Nephron progenitor cell (in vitro differentiated cells): ENCODE measurements around the gene CDH1.

Source experiments
- DNase-seq: peaks from one replicate; pipeline ENCODE4 v3.0.0; 2021
- H3K27ac Mint-ChIP-seq: 2 replicates; pipeline ENCODE4 v1.8.0; 2021; ENCODE audit warnings: mild to moderate bottlenecking, moderate library complexity, mixed read lengths
- H3K27me3 Mint-ChIP-seq: 2 replicates; pipeline ENCODE4 v1.8.0; 2021; ENCODE audit warnings: mild to moderate bottlenecking, low read depth, mixed read lengths; ENCODE audit not compliant: poor library complexity
- H3K36me3 Mint-ChIP-seq: 2 replicates; pipeline ENCODE4 v1.8.0; 2021; ENCODE audit warnings: low read depth, mixed read lengths
- H3K4me1 Mint-ChIP-seq: 2 replicates; pipeline ENCODE4 v1.8.0; 2021; ENCODE audit warnings: mixed read lengths
- H3K4me3 Mint-ChIP-seq: 2 replicates; pipeline ENCODE4 v1.8.0; 2021; ENCODE audit warnings: mild to moderate bottlenecking, moderate library complexity, mixed read lengths
- H3K9me3 Mint-ChIP-seq: 2 replicates; pipeline ENCODE4 v1.8.0; 2021; ENCODE audit warnings: mild to moderate bottlenecking, moderate library complexity, mixed read lengths
- CTCF ChIP-seq: fragments of 200-600 bp; sonication (generic); IDR thresholded peaks from 2 replicates; pipeline ENCODE4 v1.5.0; 2021; ENCODE audit warnings: antibody characterized with exemption

The CDH1 gene

GRCh38 chr16:68737046-68737729 lies at the start of gene CDH1:
Gene CDH1, plus strand, starts transcription at chr16:68737292. Its CDS starts 124 bp downstream, at chr16:68737416.
- no peak for TF ChIP-seq CTCF
- Mint-ChIP-seq H3K27me3 (peaks cover 59% of the 10 kb centered on the region), H3K4me1 (peaks cover 36% of the 10 kb centered on the region), H3K36me3 (no peaks in the 10 kb centered on the region), H3K27ac (no peak within 1 kb of the TSS), H3K9me3 (no peaks in the 10 kb centered on the region), H3K4me3 (peak within 1 kb of the TSS; percentile 85)
- peak; percentile 59 for DNase-seq

GRCh38 chr16:68689921-68690320 lies 47.2 kb upstream of the CDH1 start:
- no peak for DNase-seq
- H3K27ac Mint-ChIP-seq = no peak overlapping the region
- peaks cover 5% of the 10 kb centered on the region for H3K36me3 Mint-ChIP-seq
- no peaks in the 10 kb centered on the region for H3K4me1 Mint-ChIP-seq
- TF ChIP-seq CTCF = no peak
- no peaks in the 10 kb centered on the region for H3K9me3 Mint-ChIP-seq
- peaks cover 3% of the 10 kb centered on the region for H3K27me3 Mint-ChIP-seq
- H3K4me3 Mint-ChIP-seq = no peak overlapping the region

- H3K4me1 Mint-ChIP-seq = peaks cover 16% of the 10 kb centered on the region
- H3K4me3 Mint-ChIP-seq = no peak overlapping the region
- H3K9me3 Mint-ChIP-seq = no peaks in the 10 kb centered on the region
Measured at GRCh38 chr16:68695575-68695974, 41.5 kb upstream of the CDH1 start.

GRCh38 chr16:68696514-68696913 lies 40.6 kb upstream of the CDH1 start:
- Mint-ChIP-seq H3K27me3 (peaks cover 6% of the 10 kb centered on the region), H3K4me3 (no peak overlapping the region), H3K36me3 (peaks cover 10% of the 10 kb centered on the region), H3K4me1 (peaks cover 16% of the 10 kb centered on the region), H3K9me3 (no peaks in the 10 kb centered on the region), H3K27ac (no peak overlapping the region)
- no peak for TF ChIP-seq CTCF
- DNase-seq = no peak

More at GRCh38 chr16:68695575-68695974, 41.5 kb upstream of the CDH1 start:
- TF ChIP-seq CTCF = no peak
- no peak for DNase-seq
- peaks cover 6% of the 10 kb centered on the region for H3K27me3 Mint-ChIP-seq
- H3K36me3 Mint-ChIP-seq = peaks cover 10% of the 10 kb centered on the region
- no peak overlapping the region for H3K27ac Mint-ChIP-seq

GRCh38 chr16:68698091-68698490 lies 39.0 kb upstream of the CDH1 start:
- no peak for TF ChIP-seq CTCF
- no peak overlapping the region for H3K27ac Mint-ChIP-seq
- H3K4me3 Mint-ChIP-seq = no peak overlapping the region
- H3K9me3 Mint-ChIP-seq = no peaks in the 10 kb centered on the region
- H3K27me3 Mint-ChIP-seq = peaks cover 6% of the 10 kb centered on the region
- peaks cover 16% of the 10 kb centered on the region for H3K4me1 Mint-ChIP-seq
- DNase-seq = no peak
- H3K36me3 Mint-ChIP-seq = peaks cover 7% of the 10 kb centered on the region

GRCh38 chr16:68700120-68700519 lies 37.0 kb upstream of the CDH1 start:
- Mint-ChIP-seq H3K9me3 (no peaks in the 10 kb centered on the region), H3K36me3 (peaks cover 5% of the 10 kb centered on the region), H3K27me3 (peaks cover 8% of the 10 kb centered on the region), H3K4me1 (peaks cover 21% of the 10 kb centered on the region), H3K4me3 (no peak overlapping the region), H3K27ac (no peak overlapping the region)
- no peak for DNase-seq
- no peak for TF ChIP-seq CTCF
